ENCODE data around the gene PROX1. TPM values are rescaled to one million over a fixed set of nuclear protein-coding genes. Genes with fewer than 3 reads are reported as not detected.

PROX1 gene
- total RNA-seq, 1 experiment from 2014 or later: not detected

- H4K20me1 ChIP-seq (ENCODE audit: insufficient read depth): no peaks in the 10 kb centered on the region
- no peaks in the 10 kb centered on the region for H3F3A ChIP-seq (ENCODE audit: insufficient read depth, low read depth)
- H3K9me3 ChIP-seq (ENCODE audit: insufficient read depth, low read depth): no peaks in the 10 kb centered on the region
- ChIA-PET POLR2A (ENCODE audit: unreplicated experiment) (no interaction called here), CTCF (no interaction called here)
- BruUV-seq (replicated peaks): no TSS peak
- TF ChIP-seq, protein P1, sequence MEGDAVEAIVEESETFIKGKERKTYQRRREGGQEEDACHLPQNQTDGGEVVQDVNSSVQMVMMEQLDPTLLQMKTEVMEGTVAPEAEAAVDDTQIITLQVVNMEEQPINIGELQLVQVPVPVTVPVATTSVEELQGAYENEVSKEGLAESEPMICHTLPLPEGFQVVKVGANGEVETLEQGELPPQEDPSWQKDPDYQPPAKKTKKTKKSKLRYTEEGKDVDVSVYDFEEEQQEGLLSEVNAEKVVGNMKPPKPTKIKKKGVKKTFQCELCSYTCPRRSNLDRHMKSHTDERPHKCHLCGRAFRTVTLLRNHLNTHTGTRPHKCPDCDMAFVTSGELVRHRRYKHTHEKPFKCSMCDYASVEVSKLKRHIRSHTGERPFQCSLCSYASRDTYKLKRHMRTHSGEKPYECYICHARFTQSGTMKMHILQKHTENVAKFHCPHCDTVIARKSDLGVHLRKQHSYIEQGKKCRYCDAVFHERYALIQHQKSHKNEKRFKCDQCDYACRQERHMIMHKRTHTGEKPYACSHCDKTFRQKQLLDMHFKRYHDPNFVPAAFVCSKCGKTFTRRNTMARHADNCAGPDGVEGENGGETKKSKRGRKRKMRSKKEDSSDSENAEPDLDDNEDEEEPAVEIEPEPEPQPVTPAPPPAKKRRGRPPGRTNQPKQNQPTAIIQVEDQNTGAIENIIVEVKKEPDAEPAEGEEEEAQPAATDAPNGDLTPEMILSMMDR (conservative IDR thresholded peaks at IDR 0.05): no peak
- TF ChIP-seq EZH2 (IDR thresholded peaks at IDR 0.05; ENCODE audit: low read depth): no peak
- H3K36me3 ChIP-seq (ENCODE audit: low read depth): no peaks in the 10 kb centered on the region
- H3K79me2 ChIP-seq (ENCODE audit: low read depth): no peaks in the 10 kb centered on the region
- H3K4me1 ChIP-seq (replicated peaks; ENCODE audit: insufficient read depth): no peaks in the 10 kb centered on the region
- intact Hi-C loops (cut with micrococcal nuclease; ENCODE audit: unreplicated experiment): no loop called here
- H3K27me3 ChIP-seq (ENCODE audit: insufficient read depth, low read depth): no peaks in the 10 kb centered on the region
- no peak overlapping the region for H3K4me3 ChIP-seq
- H2AFZ ChIP-seq: no peak overlapping the region
- no peak overlapping the region for H3K4me2 ChIP-seq
- H3K9me2 ChIP-seq (ENCODE audit: insufficient read depth): no peaks in the 10 kb centered on the region
- H3K27ac ChIP-seq: no peak overlapping the region
- DNase-seq: no peak
These were observed 42.0 kb downstream of the PROX1 start for GRCh38 chr1:214029796-214030195.

DNA sequence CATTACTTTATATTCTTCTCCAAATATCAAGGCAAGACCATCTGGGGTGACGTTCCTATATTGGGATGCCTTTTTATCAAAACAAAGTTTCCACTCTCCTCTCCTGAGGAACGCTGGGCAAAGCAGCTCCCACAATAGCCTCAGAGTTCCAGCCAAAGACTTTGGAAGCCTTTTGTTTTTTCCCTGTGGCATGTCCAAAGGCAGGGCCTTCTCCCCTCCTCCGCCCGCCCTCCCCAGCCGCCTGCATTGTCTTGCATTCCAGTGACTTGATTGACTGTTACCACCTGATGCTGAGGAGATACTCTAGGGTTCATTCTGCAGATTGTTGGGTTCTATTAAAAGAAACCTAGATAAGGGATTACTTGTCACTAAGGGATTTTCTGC lies 43.5 kb downstream of the PROX1 start:
- no peak for DNase-seq
- H3K27me3 ChIP-seq (ENCODE audit: insufficient read depth, low read depth): no peaks in the 10 kb centered on the region
- no TSS peak for BruUV-seq (replicated peaks)
- intact Hi-C loops (cut with micrococcal nuclease; ENCODE audit: unreplicated experiment): no loop called here
- no peaks in the 10 kb centered on the region for H3K9me2 ChIP-seq (ENCODE audit: insufficient read depth)
- H3K79me2 ChIP-seq (ENCODE audit: low read depth): no peaks in the 10 kb centered on the region
- no peak overlapping the region for H2AFZ ChIP-seq
- no peak overlapping the region for H3K4me3 ChIP-seq
- H3K9me3 ChIP-seq (ENCODE audit: insufficient read depth, low read depth): no peaks in the 10 kb centered on the region
- no peak overlapping the region for H3K27ac ChIP-seq
- H3F3A ChIP-seq (ENCODE audit: insufficient read depth, low read depth): no peaks in the 10 kb centered on the region
- H3K4me2 ChIP-seq: no peak overlapping the region
- CTCF ChIA-PET: no interaction called here
- no peaks in the 10 kb centered on the region for H4K20me1 ChIP-seq (ENCODE audit: insufficient read depth)
- no peak for TF ChIP-seq EZH2 (IDR thresholded peaks at IDR 0.05; ENCODE audit: low read depth)
- TF ChIP-seq, protein P1 (conservative IDR thresholded peaks at IDR 0.05): no peak
- no peaks in the 10 kb centered on the region for H3K36me3 ChIP-seq (ENCODE audit: low read depth)
- no peaks in the 10 kb centered on the region for H3K4me1 ChIP-seq (replicated peaks; ENCODE audit: insufficient read depth)
- POLR2A ChIA-PET (ENCODE audit: unreplicated experiment): no interaction called here

- Histone ChIP-seq H3F3A (ENCODE audit: insufficient read depth, low read depth) (no peaks in the 10 kb centered on the region), H3K9me3 (ENCODE audit: insufficient read depth, low read depth) (no peaks in the 10 kb centered on the region), H2AFZ (no peak overlapping the region), H3K4me2 (no peak overlapping the region), H3K27me3 (ENCODE audit: insufficient read depth, low read depth) (no peaks in the 10 kb centered on the region), H4K20me1 (ENCODE audit: insufficient read depth) (no peaks in the 10 kb centered on the region), H3K4me3 (no peak overlapping the region), H3K9me2 (ENCODE audit: insufficient read depth) (no peaks in the 10 kb centered on the region), H3K79me2 (ENCODE audit: low read depth) (no peaks in the 10 kb centered on the region), H3K4me1 (replicated peaks; ENCODE audit: insufficient read depth) (no peaks in the 10 kb centered on the region), H3K27ac (no peak overlapping the region), H3K36me3 (ENCODE audit: low read depth) (no peaks in the 10 kb centered on the region)
- no peak for TF ChIP-seq EZH2 (IDR thresholded peaks at IDR 0.05; ENCODE audit: low read depth)
- TF ChIP-seq, protein P1 (conservative IDR thresholded peaks at IDR 0.05): no peak
- intact Hi-C loops (cut with micrococcal nuclease; ENCODE audit: unreplicated experiment): no loop called here
- POLR2A ChIA-PET (ENCODE audit: unreplicated experiment): no interaction called here
- BruUV-seq (replicated peaks): no TSS peak
- CTCF ChIA-PET: no interaction called here
- no peak for DNase-seq
These were observed 49.7 kb downstream of the PROX1 start for GRCh38 chr1:214037468-214037867.
